Measurements from ENCODE around the gene CCDC178. TPM values are rescaled to one million over a fixed set of nuclear protein-coding genes. Genes with fewer than 3 reads are reported as not detected.
"Not testable (repeated sequence)": the region's sequence is repeated elsewhere in the genome, so short reads cannot be mapped to it uniquely, and the experiment has no call there.

CCDC178 gene
- polyA plus RNA-seq, 1 experiment = not detected

DNA sequence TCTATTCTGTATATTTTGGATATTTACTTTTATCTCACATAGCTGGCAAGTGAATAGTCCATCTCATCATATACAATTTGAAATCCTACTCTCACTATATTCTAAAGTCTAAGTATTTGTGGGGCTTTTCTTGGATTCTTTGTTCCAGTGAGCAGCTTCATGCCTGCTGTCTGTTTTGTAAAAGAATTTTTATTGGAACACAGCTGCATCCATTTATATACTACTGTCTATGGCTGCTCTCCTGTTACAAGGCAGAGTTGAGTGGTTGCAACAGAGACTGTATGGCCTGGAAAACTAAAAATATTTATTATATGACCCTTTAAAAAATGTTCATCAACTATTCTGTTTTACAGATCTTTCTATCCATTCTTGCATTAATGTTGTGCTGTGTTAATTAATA, 474.4 kb downstream of the CCDC178 start:
- ChIA-PET POLR2A (no interaction called here), CTCF (interaction anchor here (1.0 kb wide), 1 partner anchor 35 kb away, joined by 3 read pairs; no protein-coding TSS in a partner anchor)
- no peaks in the 10 kb centered on the region for H3K9me3 ChIP-seq (ENCODE audit: control insufficient read depth, insufficient read depth, low read length)
- no peak for DNase-seq (ENCODE audit: low read depth, low spot score)
- H3K27ac ChIP-seq (ENCODE audit: low read depth, low read length) = no peak overlapping the region
- H3K4me3 ChIP-seq (ENCODE audit: low read depth, low read length) = no peak overlapping the region
- no peaks in the 10 kb centered on the region for H3K27me3 ChIP-seq (ENCODE audit: control insufficient read depth, insufficient read depth, low read length)
- TF ChIP-seq, protein P1, sequence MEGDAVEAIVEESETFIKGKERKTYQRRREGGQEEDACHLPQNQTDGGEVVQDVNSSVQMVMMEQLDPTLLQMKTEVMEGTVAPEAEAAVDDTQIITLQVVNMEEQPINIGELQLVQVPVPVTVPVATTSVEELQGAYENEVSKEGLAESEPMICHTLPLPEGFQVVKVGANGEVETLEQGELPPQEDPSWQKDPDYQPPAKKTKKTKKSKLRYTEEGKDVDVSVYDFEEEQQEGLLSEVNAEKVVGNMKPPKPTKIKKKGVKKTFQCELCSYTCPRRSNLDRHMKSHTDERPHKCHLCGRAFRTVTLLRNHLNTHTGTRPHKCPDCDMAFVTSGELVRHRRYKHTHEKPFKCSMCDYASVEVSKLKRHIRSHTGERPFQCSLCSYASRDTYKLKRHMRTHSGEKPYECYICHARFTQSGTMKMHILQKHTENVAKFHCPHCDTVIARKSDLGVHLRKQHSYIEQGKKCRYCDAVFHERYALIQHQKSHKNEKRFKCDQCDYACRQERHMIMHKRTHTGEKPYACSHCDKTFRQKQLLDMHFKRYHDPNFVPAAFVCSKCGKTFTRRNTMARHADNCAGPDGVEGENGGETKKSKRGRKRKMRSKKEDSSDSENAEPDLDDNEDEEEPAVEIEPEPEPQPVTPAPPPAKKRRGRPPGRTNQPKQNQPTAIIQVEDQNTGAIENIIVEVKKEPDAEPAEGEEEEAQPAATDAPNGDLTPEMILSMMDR (IDR thresholded peaks at IDR 0.05; ENCODE audit: low read depth, low read length) = no peak

DNA sequence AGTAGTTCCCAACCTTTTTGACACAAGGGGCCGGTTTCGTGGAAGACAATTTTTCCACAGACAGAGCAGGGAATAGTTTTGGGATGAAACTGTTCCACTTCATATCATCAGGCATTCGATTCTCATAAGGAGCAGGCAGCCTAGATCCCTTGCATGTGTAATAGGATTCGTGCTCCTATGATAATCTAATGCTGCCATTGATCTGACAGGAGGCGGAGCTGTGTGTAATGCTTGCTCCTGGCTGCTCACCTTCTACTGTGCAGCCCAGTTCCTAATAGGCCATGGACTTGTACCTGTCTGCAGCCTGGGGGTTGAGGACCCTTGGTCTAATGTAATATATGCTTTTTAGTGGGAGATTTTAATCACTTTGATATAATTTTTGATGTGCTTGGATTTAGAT, 479.0 kb downstream of the CCDC178 start:
- TF ChIP-seq, protein P1 (IDR thresholded peaks at IDR 0.05; ENCODE audit: low read depth, low read length) = no peak
- H3K4me3 ChIP-seq (ENCODE audit: low read depth, low read length) = no peak overlapping the region
- no peak overlapping the region for H3K27ac ChIP-seq (ENCODE audit: low read depth, low read length)
- POLR2A ChIA-PET = no interaction called here
- DNase-seq (ENCODE audit: low read depth, low spot score) = no peak
- CTCF ChIA-PET = no interaction called here
- H3K9me3 ChIP-seq (ENCODE audit: control insufficient read depth, insufficient read depth, low read length) = no peaks in the 10 kb centered on the region
- no peaks in the 10 kb centered on the region for H3K27me3 ChIP-seq (ENCODE audit: control insufficient read depth, insufficient read depth, low read length)

DNA sequence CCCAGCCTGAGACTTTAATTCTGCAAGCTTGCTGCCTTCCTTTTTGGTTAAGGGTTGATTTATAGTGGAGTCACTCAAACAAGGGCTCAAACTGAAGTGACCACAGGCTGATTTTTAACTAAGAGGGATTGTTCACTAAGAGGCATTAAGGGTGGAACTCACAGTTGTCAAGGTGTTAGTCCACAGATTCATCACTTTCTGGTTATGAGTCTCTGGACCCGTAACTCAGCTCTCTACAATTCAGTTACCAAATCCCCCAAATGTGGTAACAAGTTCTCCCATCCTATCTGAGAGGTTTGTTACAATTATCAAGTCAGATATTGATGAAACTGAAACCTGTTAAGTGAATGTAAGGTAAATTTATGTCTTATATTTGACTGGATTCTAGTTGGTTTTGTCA, 481.8 kb downstream of the CCDC178 start:
- Histone ChIP-seq H3K27me3 (ENCODE audit: control insufficient read depth, insufficient read depth, low read length) (no peaks in the 10 kb centered on the region), H3K9me3 (ENCODE audit: control insufficient read depth, insufficient read depth, low read length) (no peaks in the 10 kb centered on the region), H3K4me3 (ENCODE audit: low read depth, low read length) (no peak overlapping the region), H3K27ac (ENCODE audit: low read depth, low read length) (no peak overlapping the region)
- TF ChIP-seq, protein P1 (IDR thresholded peaks at IDR 0.05; ENCODE audit: low read depth, low read length) = no peak
- DNase-seq (ENCODE audit: low read depth, low spot score) = no peak
- ChIA-PET CTCF (no interaction called here), POLR2A (no interaction called here)

DNA sequence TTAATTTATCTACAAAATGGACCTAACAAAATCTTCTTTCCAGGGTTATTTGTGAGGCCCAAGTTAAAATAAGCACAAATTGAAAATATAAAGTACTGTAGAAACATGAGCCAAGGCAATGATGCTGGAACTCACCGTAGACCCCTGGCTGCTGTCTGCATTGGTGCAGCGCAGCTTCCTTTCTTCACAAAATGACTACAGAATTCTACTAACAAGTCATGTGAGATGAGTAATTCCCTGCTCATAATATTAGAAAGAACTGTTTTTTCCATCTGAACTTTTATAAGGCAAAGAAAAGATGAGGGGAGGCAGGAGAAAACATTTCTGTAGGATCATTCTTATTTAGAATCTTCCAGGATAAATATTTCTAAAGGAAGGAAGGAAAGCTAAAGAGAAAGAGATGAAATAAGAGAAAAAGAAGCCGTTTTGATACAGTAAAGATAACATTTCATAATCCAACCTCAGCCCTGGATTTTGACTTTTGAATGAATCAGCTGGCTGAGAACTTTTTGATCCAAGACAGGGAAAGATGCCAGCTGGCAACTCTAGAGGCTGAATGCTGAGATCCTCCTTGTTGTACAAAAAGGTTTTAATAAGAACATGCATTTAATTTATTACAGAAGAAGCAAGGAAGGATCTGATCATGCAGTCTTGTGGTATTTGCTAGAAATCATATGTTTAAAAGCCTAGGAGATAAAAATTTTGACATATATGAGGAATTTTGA, 483.8 kb downstream of the CCDC178 start:
- CTCF ChIA-PET = no interaction called here
- no peak overlapping the region for H3K4me3 ChIP-seq (ENCODE audit: low read depth, low read length)

DNA sequence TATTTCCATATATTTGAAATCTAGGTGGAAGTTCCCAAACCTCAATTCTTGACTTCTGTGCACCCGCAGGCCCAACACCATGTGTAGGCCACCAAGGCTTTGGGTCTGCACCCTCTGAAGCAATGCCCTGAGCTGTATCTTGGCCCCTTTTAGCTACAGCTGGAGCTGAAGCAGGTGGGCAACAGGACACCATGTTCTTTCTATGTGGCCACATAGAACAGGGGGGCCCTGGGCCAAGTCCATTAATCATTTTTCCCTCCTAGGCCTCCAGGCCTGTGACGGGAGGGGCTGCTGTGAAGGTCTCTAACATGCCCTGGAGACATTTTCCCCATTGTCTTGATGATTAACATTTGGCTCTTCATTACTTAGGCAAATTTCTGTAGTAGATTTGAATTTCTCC, 488.2 kb downstream of the CCDC178 start:
- POLR2A ChIA-PET; H3K27ac ChIP-seq (ENCODE audit: low read depth, low read length); H3K27me3 ChIP-seq (ENCODE audit: control insufficient read depth, insufficient read depth, low read length); H3K9me3 ChIP-seq (ENCODE audit: control insufficient read depth, insufficient read depth, low read length); DNase-seq (ENCODE audit: low read depth, low spot score); H3K4me3 ChIP-seq (ENCODE audit: low read depth, low read length): not testable (repeated sequence)
- CTCF ChIA-PET = interaction anchor here (0.7 kb wide), 1 partner anchor 679 kb away, joined by 5 read pairs; no protein-coding TSS in a partner anchor

More for the DNA sequence above, 483.8 kb downstream of the CCDC178 start:
- TF ChIP-seq, protein P1 (IDR thresholded peaks at IDR 0.05; ENCODE audit: low read depth, low read length) = peak; percentile 42
- Histone ChIP-seq H3K27ac (ENCODE audit: low read depth, low read length) (no peak overlapping the region), H3K9me3 (ENCODE audit: control insufficient read depth, insufficient read depth, low read length) (no peaks in the 10 kb centered on the region), H3K27me3 (ENCODE audit: control insufficient read depth, insufficient read depth, low read length) (no peaks in the 10 kb centered on the region)
- peak; percentile 2 for DNase-seq (ENCODE audit: low read depth, low spot score)
- POLR2A ChIA-PET = no interaction called here

All from AG04450 (cell line).